Subcutaneous adipose tissue (tissue), 4 donors: Measurements from ENCODE around the gene KLF8. TPM values are rescaled to one million over a fixed set of nuclear protein-coding genes. Genes with fewer than 3 reads are reported as not detected.

ENCODE experiments used
- total RNA-seq, 4 donors: library from RNA; depleted of rRNA; stranded (reverse); fragments of >200 nt; gene quantifications; one replicate each; pipeline ENCODE4 v1.1.0, GENCODE V29; 2016
- TF ChIP-seq, protein P1 (sequence below): fragments of 450-650 bp; IDR thresholded peaks from one replicate; pipeline ENCODE4 v1.5.1; 2016; ENCODE audit warnings: low read depth, mild to moderate bottlenecking, control low read depth, antibody characterized with exemption, moderate library complexity

The KLF8 gene
- total RNA-seq, result 10 to 100 TPM; 23.1 to 36.8 (median 30.0) TPM

DNA sequence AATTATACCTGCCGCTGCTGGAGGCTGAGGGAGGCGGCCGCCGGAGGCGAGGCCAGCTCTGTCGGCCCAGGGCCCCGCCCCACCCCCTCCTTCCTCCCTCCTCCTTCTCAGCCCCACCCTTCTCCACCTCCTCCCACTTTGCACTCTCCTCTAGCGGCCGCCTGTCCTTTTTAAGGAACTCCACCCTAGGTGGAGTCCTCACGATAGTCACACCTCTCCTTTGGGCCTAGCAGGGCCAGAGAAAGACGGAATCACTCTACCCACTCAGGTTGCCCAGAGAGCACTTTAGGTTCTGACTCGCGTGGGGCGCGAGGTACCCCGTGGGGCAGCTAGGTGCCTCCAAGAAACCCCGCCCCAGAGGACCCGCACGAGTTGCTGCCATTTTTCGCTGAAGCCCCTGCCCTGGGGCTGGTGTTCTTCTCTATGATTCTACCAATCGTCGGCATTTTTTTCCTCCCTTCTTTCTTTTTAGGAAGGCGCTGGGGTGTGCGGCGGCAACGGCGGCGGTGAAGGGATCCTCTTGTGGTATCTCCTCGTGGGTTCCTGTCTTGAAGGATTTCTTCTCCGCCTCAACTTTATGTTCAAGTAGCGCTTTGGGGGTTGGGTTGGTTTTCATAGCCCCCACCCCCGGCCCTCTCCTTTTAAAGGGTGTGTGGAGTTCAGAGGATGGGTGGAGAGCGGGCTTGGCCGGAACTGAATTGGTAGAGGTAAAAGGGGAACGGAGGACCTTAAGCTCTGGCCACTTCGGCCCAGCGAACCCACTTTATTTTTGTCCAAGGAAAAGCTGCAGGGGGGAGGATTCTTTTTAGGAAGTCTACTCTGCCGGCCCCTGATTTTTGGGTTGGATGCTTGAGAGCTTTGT lies at the start of gene KLF8:
TSS of gene KLF8 (plus strand) at position 136 of the 862 bp plus-strand sequence. CDS start 979 bp downstream, outside the sequence.
- TF ChIP-seq, protein P1, sequence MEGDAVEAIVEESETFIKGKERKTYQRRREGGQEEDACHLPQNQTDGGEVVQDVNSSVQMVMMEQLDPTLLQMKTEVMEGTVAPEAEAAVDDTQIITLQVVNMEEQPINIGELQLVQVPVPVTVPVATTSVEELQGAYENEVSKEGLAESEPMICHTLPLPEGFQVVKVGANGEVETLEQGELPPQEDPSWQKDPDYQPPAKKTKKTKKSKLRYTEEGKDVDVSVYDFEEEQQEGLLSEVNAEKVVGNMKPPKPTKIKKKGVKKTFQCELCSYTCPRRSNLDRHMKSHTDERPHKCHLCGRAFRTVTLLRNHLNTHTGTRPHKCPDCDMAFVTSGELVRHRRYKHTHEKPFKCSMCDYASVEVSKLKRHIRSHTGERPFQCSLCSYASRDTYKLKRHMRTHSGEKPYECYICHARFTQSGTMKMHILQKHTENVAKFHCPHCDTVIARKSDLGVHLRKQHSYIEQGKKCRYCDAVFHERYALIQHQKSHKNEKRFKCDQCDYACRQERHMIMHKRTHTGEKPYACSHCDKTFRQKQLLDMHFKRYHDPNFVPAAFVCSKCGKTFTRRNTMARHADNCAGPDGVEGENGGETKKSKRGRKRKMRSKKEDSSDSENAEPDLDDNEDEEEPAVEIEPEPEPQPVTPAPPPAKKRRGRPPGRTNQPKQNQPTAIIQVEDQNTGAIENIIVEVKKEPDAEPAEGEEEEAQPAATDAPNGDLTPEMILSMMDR, result no peak

DNA sequence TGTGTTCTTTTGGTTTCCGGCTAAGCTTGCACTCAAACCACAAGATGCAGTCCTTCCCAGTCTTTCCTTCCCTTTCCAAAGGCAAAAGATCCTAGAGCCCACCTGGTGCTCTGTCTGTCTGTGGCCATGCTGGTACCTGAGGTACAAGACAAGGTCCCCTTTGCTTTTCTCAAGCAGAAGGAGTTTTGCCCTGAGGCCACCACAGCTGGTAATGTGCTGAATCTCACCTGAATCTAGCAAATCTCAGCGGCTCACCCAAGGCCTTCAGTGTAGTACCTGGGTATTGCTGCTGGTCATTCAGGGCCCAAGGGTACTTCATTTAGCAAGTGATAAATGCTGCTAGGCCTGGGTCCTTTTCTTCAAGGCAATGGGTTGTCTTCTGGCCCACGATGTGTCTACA lies 20.5 kb upstream of the KLF8 start:
- TF ChIP-seq, protein P1, result no peak

DNA sequence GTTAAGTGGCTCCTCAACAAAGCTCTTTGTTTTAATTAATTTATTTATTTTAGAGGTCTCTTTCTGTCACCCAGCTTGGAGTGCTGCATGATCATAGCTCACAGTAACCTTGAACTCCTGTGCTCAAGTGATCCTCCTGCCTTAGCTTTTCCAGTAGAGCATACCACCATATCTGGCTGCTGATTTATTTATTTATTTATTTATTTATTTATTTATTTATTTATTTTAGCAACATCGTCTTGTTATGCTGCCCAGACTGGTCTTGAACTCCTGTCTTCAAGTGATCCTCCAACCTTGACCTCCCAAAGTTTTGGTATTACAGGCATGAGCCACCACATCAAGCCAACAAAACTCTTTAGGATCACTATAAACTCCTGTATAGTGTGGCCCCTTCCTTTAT lies 15.8 kb upstream of the KLF8 start:
- TF ChIP-seq, protein P1, result no peak

DNA sequence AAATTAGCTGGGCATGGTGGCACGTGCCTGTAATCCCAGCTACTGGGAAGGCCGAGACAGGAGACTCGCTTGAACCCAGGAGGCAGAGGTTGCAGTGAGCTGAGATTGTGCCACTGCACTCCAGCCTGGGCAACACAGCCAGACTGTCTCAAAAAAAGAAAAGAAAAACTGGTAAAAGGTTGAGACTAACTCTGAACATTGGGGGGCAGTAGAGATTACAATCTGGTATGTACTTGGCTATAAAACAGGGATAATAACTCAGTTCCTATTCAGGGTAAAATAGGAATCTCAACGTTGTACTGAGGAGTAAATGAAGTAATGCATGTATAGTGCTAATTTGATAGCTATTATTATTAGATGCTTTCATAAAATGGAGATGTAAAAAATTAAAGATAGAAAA lies 12.5 kb upstream of the KLF8 start:
- TF ChIP-seq, protein P1, result no peak

DNA sequence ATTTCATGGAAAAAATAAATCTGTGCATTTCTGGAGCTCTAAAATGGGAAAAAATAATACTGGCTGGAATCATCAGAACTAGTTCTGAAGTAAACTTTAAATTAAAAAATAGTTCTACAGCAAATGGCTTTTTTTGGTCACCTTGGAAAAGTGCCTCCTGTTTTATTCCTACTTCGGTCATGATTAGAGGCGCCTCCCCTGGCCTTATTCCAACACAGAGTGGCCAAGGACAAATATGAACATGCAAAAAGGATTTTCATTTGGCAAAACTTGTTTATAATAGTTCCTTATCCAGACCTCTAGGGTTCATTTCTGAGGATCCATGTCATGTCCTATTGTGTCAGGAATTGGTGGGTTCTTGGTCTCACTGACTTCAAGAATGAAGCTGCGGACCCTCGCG lies 11.1 kb upstream of the KLF8 start:
- TF ChIP-seq, protein P1, result no peak

DNA sequence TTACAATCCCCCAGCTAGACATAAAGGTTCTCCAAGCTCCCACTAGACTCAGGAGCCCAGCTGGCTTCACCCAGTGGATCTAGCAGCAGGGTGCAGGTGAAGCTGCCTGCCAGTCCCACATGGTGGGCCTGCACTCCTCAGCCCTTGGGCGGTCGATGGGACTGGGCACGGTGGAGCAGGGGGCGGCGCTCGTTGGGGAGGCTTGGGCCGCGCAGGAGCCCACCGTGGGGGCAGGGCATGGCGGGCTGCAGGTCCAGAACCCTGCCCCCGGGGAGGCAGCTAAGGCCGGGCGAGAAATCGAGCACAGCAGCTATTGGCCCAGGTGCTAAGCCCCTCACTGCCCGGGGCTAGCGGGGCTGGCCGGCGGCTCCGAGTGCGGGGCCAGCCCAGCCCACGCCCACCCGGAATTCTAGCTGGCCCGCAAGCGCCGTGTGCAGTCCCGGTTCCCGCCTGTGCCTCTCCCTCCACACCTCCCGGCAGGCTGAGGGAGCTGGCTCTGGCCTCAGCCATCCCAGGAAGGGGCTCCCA lies 9.6 kb upstream of the KLF8 start:
- TF ChIP-seq, protein P1, result no peak

DNA sequence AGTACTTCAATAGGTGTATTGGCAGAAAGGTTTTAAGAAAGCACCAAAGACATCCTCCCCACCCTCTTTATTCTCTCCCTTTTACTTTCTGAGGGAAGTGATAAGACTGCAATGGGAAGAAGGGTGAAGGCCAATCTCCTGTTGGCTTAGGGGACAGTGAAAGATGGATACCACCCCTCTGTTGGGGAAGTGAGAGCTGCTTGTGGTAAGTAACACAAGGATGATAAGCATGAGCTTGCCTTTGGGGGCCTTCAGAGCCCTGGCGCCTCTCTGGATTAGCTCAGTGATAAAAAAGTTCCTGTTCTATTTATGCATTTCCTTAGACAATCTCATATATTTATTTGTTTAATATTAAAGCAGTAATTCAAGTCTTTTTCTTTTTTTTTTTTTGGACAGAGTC lies 5.2 kb upstream of the KLF8 start:
- TF ChIP-seq, protein P1, result no peak
